Hepatocyte (in vitro differentiated cells): ENCODE results near the gene MRPS24. TPM values are rescaled to one million over a fixed set of nuclear protein-coding genes. Genes with fewer than 3 reads are reported as not detected.

ENCODE experiments used
- DNase-seq: peaks from one replicate; pipeline ENCODE4 v3.0.0-alpha.2; 2016; ENCODE audit warnings: low spot score
- H2AFZ ChIP-seq: fragments of 200-600 bp; sonication (generic); 2 replicates; pipeline ENCODE4 v1.6.0; 2016; ENCODE audit warnings: antibody characterized with exemption, mild to moderate bottlenecking
- H3K27ac ChIP-seq: fragments of 200-600 bp; sonication (generic); 2 replicates; pipeline ENCODE4 v1.5.1; 2016; ENCODE audit warnings: mild to moderate bottlenecking
- H3K27me3 ChIP-seq: fragments of 200-600 bp; sonication (generic); 2 replicates; pipeline ENCODE4 v1.6.1; 2016
- H3K36me3 ChIP-seq: fragments of 200-600 bp; sonication (generic); replicated peaks from 2 replicates; pipeline ENCODE4 v1.5.1; 2016; ENCODE audit warnings: low read depth; ENCODE audit not compliant: insufficient read depth
- H3K4me1 ChIP-seq: fragments of 200-600 bp; sonication (generic); 2 replicates; pipeline ENCODE4 v1.5.1; 2016; ENCODE audit warnings: mild to moderate bottlenecking, moderate library complexity; ENCODE audit not compliant: insufficient read depth
- H3K4me2 ChIP-seq: fragments of 200-600 bp; sonication (generic); 2 replicates; pipeline ENCODE4 v1.6.0; 2016
- H3K4me3 ChIP-seq: fragments of 200-600 bp; sonication (generic); 2 replicates; pipeline ENCODE4 v1.5.1; 2016; ENCODE audit warnings: mild to moderate bottlenecking
- H3K79me2 ChIP-seq: fragments of 200-600 bp; sonication (generic); 2 replicates; pipeline ENCODE4 v1.6.0; 2017; ENCODE audit warnings: mild to moderate bottlenecking
- H3K9me2 ChIP-seq: fragments of 200-600 bp; sonication (generic); replicated peaks from 2 replicates; pipeline ENCODE4 v1.6.0; 2017; ENCODE audit warnings: mild to moderate bottlenecking; ENCODE audit not compliant: insufficient read depth
- H3K9me3 ChIP-seq: fragments of 200-600 bp; sonication (generic); 2 replicates; pipeline ENCODE4 v1.5.1; 2016; ENCODE audit warnings: low read depth, mild to moderate bottlenecking
- H4K20me1 ChIP-seq: fragments of 200-600 bp; sonication (generic); 2 replicates; pipeline ENCODE4 v1.6.0; 2016; ENCODE audit warnings: mild to moderate bottlenecking; ENCODE audit not compliant: insufficient read depth, poor library complexity, severe bottlenecking
- EZH2 ChIP-seq: fragments of 200-600 bp; sonication (generic); IDR thresholded peaks from 2 replicates; pipeline ENCODE4 v1.6.1; 2016; ENCODE audit warnings: antibody characterized with exemption, mild to moderate bottlenecking, borderline replicate concordance
- EZH2phosphoT487 ChIP-seq: fragments of 200-600 bp; sonication (generic); IDR thresholded peaks from one replicate; pipeline ENCODE4 v1.6.1; 2018; ENCODE audit warnings: antibody characterized with exemption, mild to moderate bottlenecking, low read depth, moderate library complexity; ENCODE audit not compliant: unreplicated experiment, severe bottlenecking
- WGBS: methylation state at CpG from one replicate; pipeline ENCODE4 v1.1.6; 2016; ENCODE audit warnings: low lambda C conversion rate; ENCODE audit errors: missing lambda C conversion rate; 5-methylcytosine and 5-hydroxymethylcytosine counted together
- polyA plus RNA-seq: library from polyadenylated mRNA; unstranded; fragments of >200 nt; fragmentation: Nextera tagmentation; extraction: Ambion mirVana; gene quantifications from 2 replicates; pipeline ENCODE4 v1.2.1, GENCODE V29; 2016
- total RNA-seq: library from RNA; depleted of rRNA; stranded (reverse); fragments of >200 nt; gene quantifications from 2 replicates; pipeline ENCODE4 v1.2.3, GENCODE V29; 2014
- TF ChIP-seq, protein P1 (sequence below): fragments of 200-600 bp; sonication (generic); IDR thresholded peaks from 2 replicates; pipeline ENCODE4 v1.5.1; 2016; ENCODE audit warnings: antibody characterized with exemption, mild to moderate bottlenecking; ENCODE audit not compliant: poor library complexity

MRPS24 gene
- total and polyA plus RNA-seq, 2 experiments from 2014 or later, result 72.4 to 150 TPM

DNA sequence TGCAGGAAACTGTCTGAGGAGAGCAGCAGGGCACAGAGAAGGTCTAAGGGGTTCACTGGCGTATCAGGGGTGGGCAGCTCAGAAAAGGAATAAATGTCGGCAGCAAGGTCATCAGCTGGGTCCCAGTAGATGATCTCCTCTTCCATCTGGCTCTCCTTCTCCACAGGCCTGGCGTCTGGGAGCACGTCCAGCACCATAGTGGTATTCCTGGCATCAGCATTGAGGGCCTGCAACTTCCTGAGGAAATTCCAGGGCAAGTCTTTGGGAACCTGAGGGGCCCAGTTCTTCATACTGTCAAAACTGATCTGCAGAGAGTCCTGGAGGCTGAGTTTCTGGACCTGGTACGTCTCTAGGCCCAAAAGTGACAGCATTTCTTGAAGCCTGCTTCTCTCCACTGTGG, 9.6 kb upstream of the MRPS24 start:
- H4K20me1 ChIP-seq, result no peaks in the 10 kb centered on the region
- no peak overlapping the region for H3K4me3 ChIP-seq
- no peaks in the 10 kb centered on the region for H3K36me3 ChIP-seq
- DNase-seq, result no peak
- 94% methylated on average over 5 of the region's 5 CpGs for WGBS
- H3K9me2 ChIP-seq, result no peaks in the 10 kb centered on the region
- H3K4me2 ChIP-seq, result no peak overlapping the region
- H3K27ac ChIP-seq, result no peak overlapping the region
- H3K4me1 ChIP-seq, result no peaks in the 10 kb centered on the region
- TF ChIP-seq EZH2phosphoT487 (no peak), EZH2 (no peak)
- TF ChIP-seq, protein P1, sequence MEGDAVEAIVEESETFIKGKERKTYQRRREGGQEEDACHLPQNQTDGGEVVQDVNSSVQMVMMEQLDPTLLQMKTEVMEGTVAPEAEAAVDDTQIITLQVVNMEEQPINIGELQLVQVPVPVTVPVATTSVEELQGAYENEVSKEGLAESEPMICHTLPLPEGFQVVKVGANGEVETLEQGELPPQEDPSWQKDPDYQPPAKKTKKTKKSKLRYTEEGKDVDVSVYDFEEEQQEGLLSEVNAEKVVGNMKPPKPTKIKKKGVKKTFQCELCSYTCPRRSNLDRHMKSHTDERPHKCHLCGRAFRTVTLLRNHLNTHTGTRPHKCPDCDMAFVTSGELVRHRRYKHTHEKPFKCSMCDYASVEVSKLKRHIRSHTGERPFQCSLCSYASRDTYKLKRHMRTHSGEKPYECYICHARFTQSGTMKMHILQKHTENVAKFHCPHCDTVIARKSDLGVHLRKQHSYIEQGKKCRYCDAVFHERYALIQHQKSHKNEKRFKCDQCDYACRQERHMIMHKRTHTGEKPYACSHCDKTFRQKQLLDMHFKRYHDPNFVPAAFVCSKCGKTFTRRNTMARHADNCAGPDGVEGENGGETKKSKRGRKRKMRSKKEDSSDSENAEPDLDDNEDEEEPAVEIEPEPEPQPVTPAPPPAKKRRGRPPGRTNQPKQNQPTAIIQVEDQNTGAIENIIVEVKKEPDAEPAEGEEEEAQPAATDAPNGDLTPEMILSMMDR, result no peak
- no peaks in the 10 kb centered on the region for H3K27me3 ChIP-seq
- H3K79me2 ChIP-seq, result no peaks in the 10 kb centered on the region
- H2AFZ ChIP-seq, result no peak overlapping the region
- H3K9me3 ChIP-seq, result no peaks in the 10 kb centered on the region

DNA sequence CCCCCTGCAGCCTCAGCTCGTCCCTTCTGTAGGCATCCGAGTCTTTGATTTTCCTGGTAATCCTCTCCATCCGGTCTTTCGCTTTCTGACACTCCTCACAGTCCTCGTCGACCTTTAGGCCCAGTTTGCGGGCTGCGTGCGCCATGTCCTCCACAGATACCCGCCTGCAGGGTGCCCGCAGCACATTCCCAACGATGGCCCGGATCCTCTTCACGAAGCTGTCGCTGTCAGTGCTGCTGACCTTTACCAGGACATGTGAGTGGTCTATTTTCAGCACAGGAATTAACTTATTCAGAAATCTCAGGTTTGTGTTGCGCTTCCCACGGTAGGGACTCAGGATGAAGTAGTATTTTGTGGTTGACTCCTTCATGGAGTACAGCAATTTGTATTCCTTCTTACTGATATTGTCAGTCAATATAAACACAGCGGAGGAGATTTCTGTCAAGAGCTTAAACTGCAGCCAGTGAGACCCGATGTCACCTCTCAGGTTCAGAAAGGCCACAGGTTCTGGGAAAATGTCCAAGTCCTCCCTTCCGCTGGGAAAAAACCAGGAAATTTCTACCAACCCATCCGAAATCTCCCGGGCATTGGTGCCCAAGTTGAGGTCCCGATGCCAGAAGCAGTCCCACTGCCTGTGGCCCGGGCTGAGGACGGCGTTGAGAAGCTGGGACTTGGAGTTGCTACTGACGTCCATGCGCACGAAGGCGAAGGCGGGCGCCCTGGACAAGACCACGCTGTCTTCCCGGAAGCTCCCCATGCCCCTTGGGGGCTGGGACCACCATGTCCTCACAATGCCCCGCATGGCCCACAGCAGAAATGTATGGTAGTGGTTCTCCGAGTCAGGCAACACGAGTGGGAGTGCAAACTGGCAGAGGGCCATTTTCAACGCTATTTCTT, 8.9 kb upstream of the MRPS24 start:
- Histone ChIP-seq H2AFZ (no peak overlapping the region), H3K27ac (no peak overlapping the region), H3K4me2 (no peak overlapping the region), H3K79me2 (no peaks in the 10 kb centered on the region), H3K9me2 (no peaks in the 10 kb centered on the region), H3K4me3 (no peak overlapping the region), H4K20me1 (no peaks in the 10 kb centered on the region), H3K4me1 (peaks cover 1% of the 10 kb centered on the region), H3K9me3 (no peaks in the 10 kb centered on the region), H3K27me3 (no peaks in the 10 kb centered on the region), H3K36me3 (no peaks in the 10 kb centered on the region)
- DNase-seq, result no peak
- WGBS, result 98% methylated on average over 38 of the region's 38 CpGs
- TF ChIP-seq, protein P1, result no peak
- TF ChIP-seq EZH2 (no peak), EZH2phosphoT487 (no peak)

DNA sequence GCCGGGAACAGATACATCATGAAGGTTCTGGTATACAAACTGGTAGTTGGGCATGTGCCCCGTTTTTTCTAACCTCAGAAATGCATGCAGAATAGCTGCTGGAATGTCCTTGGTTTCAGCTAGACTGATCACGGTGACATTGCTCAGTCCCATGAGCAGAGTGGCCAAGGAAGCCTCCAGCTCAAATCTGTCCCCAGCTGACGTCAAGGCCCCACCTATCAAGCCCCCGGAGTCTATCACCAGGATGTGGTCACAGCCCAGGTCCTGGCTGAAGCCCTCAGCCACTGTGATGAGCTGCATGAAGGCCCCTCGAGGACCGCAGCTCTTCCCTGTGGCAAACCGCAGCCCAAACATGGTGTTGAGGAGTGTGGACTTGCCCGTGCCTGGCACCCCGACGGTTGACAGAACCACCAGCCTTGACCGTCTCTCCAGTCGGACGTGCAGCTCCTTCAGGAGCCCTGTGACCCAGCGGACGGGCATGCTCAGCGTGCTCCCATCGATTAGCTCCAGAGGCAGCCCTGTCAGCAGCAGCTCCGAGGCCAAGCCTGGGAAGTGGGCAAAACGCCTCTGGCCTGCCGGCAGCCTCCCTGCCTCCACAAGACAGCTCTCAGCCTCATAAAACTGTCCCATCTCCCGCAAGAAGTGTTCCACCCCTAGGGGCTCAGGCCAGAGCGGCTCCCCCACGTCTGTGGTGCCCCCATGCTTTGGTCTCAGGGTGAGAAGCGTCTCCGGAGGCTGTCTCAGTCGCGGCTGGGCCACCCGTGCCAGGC, 7.8 kb upstream of the MRPS24 start:
- no peaks in the 10 kb centered on the region for H3K36me3 ChIP-seq
- no peak overlapping the region for H3K4me2 ChIP-seq
- DNase-seq, result no peak
- peaks cover 12% of the 10 kb centered on the region for H3K4me1 ChIP-seq
- no peaks in the 10 kb centered on the region for H3K27me3 ChIP-seq
- no peak overlapping the region for H3K4me3 ChIP-seq
- TF ChIP-seq EZH2phosphoT487 (no peak), EZH2 (no peak)
- TF ChIP-seq, protein P1, result no peak
- WGBS, result 95% methylated on average over 29 of the region's 29 CpGs
- no peaks in the 10 kb centered on the region for H3K9me2 ChIP-seq
- H3K79me2 ChIP-seq, result no peaks in the 10 kb centered on the region
- H4K20me1 ChIP-seq, result no peaks in the 10 kb centered on the region
- no peak overlapping the region for H3K27ac ChIP-seq
- no peaks in the 10 kb centered on the region for H3K9me3 ChIP-seq
- no peak overlapping the region for H2AFZ ChIP-seq
